ENCODE measurements around the gene DNASE1L3. TPM values are rescaled to one million over a fixed set of nuclear protein-coding genes. Genes with fewer than 3 reads are reported as not detected.

Gene DNASE1L3
- total and polyA plus RNA-seq, 11 donors = 0.44 to 4.1 (median 1.2) TPM

- no peaks in the 10 kb centered on the region for H3K27me3 ChIP-seq
- TF ChIP-seq CTCF (IDR thresholded peaks at IDR 0.05) (no peak), POLR2A (IDR thresholded peaks at IDR 0.05) (no peak)
- DNase-seq (peak in 1 of 5 donors; percentile 7), ATAC-seq (peak in 3 of 4 donors; percentile 22 to 63 (median 29))
- peaks cover 0 to 32% (median 14%) of the 10 kb centered on the region in 12 donors for H3K4me1 ChIP-seq
- H3K27ac ChIP-seq = peak overlapping the region; percentile 20 to 80 (median 50)
- peaks cover 0 to 7% (median 0%) of the 10 kb centered on the region in 12 donors for H3K9me3 ChIP-seq
- no peak overlapping the region for H3K4me3 ChIP-seq
- intact Hi-C loops (cut with DNase I) = no loop called here
- no peaks in the 10 kb centered on the region for H3K36me3 ChIP-seq
These were observed 12.0 kb downstream of the DNASE1L3 start for GRCh38 chr3:58198804-58199203.

GRCh38 chr3:58198362-58198761 lies 12.4 kb downstream of the DNASE1L3 start:
- Histone ChIP-seq H3K27me3 (no peaks in the 10 kb centered on the region), H3K27ac (peak overlapping the region; percentile 20 to 80 (median 46)), H3K9me3 (peaks cover 0 to 7% (median 0%) of the 10 kb centered on the region in 12 donors), H3K4me3 (no peak overlapping the region), H3K36me3 (no peaks in the 10 kb centered on the region), H3K4me1 (peaks cover 0 to 32% (median 14%) of the 10 kb centered on the region in 12 donors)
- DNase-seq = peak in 1 of 5 donors; percentile 0
- ATAC-seq = no peak
- 63 to 76% (median 72%) methylated on average over 8 of the region's 8 CpGs for WGBS, 4 donors
- TF ChIP-seq POLR2A (IDR thresholded peaks at IDR 0.05) (no peak), CTCF (IDR thresholded peaks at IDR 0.05) (no peak)
- intact Hi-C loops (cut with DNase I) = no loop called here

- Histone ChIP-seq H3K4me3 (no peak overlapping the region), H3K27me3 (no peaks in the 10 kb centered on the region), H3K4me1 (peaks cover 0 to 32% (median 14%) of the 10 kb centered on the region in 12 donors), H3K27ac (peak overlapping the region in 8 of 12 donors; percentile 34 to 80 (median 62)), H3K9me3 (peaks cover 0 to 7% (median 0%) of the 10 kb centered on the region in 12 donors), H3K36me3 (no peaks in the 10 kb centered on the region)
- 91 to 97% (median 96%) methylated on average over 10 of the region's 10 CpGs for WGBS, 4 donors
- intact Hi-C loops (cut with DNase I) = no loop called here
- ATAC-seq (no peak), DNase-seq (no peak)
- no peak for TF ChIP-seq POLR2A (IDR thresholded peaks at IDR 0.05)
These were observed 13.2 kb downstream of the DNASE1L3 start for GRCh38 chr3:58197588-58197987.

GRCh38 chr3:58193682-58194407 lies 16.9 kb downstream of the DNASE1L3 start:
- Histone ChIP-seq H3K4me1 (peaks cover 0 to 20% (median 8%) of the 10 kb centered on the region in 12 donors), H3K36me3 (no peaks in the 10 kb centered on the region), H3K27ac (no peak overlapping the region), H3K4me3 (no peak overlapping the region), H3K27me3 (no peaks in the 10 kb centered on the region), H3K9me3 (no peaks in the 10 kb centered on the region)
- 88 to 97% (median 94%) methylated on average over 12 of the region's 12 CpGs for WGBS, 4 donors
- TF ChIP-seq POLR2A (IDR thresholded peaks at IDR 0.05) (no peak), CTCF (IDR thresholded peaks at IDR 0.05) (no peak)
- ATAC-seq = no peak
- intact Hi-C loops (cut with DNase I) = no loop called here
- DNase-seq = no peak

All from heart left ventricle (tissue), 16 donors.